COR-L47 (cell line): ENCODE measurements around the gene MCUB.
"Not testable (repeated sequence)": the region's sequence is repeated elsewhere in the genome, so short reads cannot be mapped to it uniquely, and the experiment has no call there.

ENCODE experiments used
- DNase-seq: peaks from one replicate; lab custom pipeline; 2025; lab: John Stamatoyannopoulos, UW

The MCUB gene

DNA sequence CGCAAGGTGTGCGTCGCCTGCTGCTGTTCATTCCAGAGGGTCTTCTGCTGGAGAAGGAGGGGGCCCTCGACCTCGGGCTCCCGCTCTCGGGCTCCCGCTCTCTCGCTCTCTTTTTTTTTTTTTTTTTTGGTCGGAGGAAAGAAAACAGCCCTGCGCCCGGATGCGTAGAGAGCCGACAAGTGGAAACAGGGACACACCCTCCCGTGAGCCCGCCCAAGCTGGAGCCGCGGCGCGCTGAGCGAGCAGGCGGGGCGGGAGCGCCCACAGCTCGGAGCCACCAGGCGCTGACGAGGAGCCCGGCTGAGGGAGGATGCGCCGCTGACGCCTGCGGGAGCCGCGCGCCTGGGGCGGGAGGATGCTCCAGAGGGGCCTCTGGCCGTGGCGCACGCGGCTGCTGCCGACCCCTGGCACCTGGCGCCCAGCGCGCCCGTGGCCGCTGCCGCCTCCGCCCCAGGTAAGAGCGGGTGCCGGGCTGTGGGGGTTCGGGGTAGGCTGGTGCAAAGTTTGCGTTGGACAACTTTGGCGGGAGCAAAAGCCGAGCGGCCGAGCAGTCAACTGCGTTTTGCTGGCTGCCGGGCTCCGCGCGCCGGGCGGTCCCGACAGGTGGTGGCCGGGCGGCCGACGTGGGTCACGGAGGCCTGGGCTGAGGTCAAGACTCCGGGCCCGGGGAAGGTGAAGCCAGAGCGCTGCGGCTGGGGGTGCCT is at the start of gene MCUB:
Gene MCUB (plus strand): TSS at position 264 of the 704 bp plus-strand sequence. CDS start 92 bp downstream, at position 356.
- DNase-seq, result peak; percentile 90

- no peak for DNase-seq
These were observed 49.4 kb upstream of the MCUB start for GRCh38 chr4:109510687-109511086.

- no peak for DNase-seq
These were observed 48.6 kb upstream of the MCUB start for GRCh38 chr4:109511414-109511813.

DNA sequence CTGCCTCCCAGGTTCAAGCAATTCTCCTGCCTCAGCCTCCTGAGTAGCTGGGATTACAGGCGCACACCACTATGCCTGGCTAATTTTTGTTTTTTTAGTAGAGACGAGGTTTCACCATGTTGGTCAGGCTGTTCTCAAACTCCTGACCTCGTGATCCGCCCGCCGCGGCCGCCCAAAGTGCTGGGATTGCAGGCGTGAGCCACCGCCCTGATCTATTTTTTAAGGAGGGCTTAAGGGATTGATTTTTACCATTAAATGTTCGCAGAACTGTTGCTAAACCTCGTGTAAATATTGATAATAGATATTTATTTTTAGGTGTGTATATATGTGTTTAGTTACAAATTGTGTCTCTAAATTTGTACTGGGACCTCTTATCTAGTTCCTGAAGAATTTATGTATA is 46.7 kb upstream of the MCUB start:
- DNase-seq, result not testable (repeated sequence)

DNA sequence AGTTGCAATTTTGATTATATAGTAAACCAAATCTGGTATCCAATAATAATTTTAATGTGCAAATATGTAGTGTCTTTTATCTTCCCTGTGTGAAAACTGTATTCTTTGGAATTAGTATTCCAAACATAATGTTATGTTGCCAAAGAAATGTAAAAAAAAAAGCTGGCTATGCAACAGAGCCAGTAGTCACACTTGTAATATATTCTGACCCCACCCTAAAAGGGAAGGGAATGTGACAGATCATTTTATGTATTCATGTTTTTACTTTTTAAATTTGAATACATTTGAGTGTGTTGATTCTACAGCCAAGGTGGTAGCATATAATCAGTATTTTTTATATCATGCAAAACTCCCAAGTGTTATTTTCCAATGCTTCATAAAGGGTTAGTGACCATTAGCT is 27.9 kb upstream of the MCUB start:
- DNase-seq, result no peak

- no peak for DNase-seq
These were observed 14.6 kb upstream of the MCUB start for GRCh38 chr4:109545401-109545800.

DNA sequence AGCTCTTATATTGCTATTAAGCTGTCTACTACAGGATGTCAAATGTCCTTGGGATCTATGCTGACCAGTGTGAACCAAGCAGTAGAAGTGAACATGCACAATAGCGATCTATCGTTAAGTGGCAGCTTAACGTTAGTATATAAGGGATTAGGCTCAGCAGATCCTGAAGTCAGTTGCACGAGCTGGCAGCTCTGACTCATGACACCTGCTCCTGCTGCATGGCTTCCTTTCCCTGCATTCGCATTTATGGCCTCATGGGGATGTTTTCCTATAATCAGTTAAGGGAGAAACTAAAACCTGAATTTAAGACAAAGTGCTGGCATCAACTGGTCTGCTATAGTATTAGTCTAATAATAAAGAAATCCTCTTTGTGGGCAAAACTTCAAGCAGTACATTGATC is 12.7 kb upstream of the MCUB start:
- DNase-seq, result no peak

DNA sequence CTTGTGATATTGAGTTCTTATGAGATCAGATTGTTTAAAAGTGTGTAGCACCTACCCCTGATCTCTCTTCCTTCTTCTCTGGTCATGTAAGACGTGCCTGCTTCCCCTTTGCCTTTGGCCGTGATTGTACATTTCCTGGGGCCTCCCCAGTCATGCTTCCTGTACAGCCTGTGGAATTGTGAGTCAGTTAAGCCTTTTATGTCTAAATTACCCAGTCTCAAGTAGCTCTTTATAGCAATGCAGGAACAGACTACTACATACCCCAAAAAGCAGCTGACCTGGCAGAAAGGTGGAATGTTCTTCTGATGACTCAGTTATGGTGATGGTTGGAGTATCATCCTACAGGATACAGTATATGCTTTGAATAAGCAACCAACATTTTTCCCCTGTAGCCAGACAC is 11.4 kb upstream of the MCUB start:
- DNase-seq, result no peak

- no peak for DNase-seq
These were observed 7.8 kb upstream of the MCUB start for GRCh38 chr4:109552237-109552636.

- DNase-seq, result no peak
These were observed 6.9 kb upstream of the MCUB start for GRCh38 chr4:109553130-109553529.

- no peak for DNase-seq
These were observed 5.1 kb upstream of the MCUB start for GRCh38 chr4:109554971-109555370.

GRCh38 chr4:109557433-109557832 is 2.6 kb upstream of the MCUB start:
- DNase-seq, result no peak

DNA sequence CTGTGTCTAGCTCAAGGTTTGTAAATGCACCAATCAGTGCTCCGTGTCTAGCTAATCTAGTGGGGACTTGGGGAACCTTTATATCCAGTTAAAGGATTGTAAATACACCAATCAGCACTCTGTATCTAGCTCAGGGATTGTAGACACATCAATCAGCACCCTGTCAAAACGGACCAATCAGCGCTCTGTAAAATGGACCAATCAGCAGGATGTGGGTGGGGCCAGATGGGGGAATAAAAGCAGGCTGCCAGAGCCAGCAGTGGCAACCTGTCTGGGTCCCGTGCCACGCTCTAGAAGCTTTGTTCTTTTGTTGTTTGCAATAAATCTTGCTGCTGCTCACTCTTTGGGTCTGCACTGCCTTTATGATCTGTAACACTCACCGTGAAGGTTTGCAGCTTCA is 2.0 kb upstream of the MCUB start:
- DNase-seq, result not testable (repeated sequence)

DNA sequence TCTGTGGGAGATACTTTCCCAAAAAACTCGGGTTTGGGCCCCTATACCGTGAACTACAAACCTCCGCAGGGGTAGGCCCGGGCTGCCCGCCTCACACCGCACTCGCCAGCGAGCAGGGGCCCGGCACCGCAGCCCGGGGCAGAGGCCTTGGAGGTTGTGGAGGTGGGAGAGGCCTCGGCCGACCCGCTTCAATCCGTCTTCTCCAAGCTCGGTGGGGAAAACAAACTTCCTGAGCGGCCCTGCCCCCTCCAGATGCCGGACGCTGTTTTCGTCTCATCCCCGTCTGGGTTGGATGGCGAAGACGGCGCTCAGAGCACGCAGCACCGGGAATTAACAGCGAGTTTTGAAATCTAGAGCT is 442 bp upstream of the MCUB start:
- no peak for DNase-seq

DNA sequence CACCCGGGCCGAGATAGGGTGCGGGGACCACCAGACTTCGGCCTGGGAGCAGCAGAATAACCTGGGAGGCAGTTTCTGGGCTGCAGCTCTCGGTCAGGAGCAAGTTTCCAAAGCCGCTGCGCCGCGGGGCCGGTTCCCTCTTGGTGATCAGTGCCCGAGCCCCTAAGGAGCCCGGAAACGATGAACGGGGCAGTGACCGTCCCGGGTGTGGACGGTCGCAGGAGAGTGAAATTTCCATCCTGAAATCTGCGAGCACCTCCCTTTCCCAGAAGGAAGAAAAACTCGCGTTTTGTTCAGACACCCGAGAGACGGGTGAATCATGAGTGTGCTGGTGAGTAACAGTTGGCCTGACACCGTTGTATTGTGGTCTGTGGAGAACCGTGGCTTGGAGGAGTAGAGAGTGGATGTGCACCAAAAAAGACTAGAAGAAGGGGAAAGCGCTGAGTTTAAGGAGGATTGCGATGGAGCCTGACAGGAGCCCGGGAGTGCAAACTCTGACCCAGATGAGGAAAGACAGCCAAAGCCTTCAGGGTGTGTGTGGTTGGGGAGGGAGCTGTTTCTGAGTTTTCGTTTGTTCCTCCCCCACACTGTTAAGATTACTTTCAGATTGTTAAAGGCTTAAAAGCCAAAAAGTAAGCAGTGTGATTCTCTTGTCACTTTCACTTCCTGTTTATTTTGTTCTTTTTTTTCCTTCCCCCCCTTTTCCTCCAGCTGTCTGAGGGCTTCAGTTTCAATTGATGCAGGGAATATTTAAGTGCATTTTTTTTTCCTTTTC is 828 bp downstream of the MCUB start:
- DNase-seq, result peak; percentile 13

DNA sequence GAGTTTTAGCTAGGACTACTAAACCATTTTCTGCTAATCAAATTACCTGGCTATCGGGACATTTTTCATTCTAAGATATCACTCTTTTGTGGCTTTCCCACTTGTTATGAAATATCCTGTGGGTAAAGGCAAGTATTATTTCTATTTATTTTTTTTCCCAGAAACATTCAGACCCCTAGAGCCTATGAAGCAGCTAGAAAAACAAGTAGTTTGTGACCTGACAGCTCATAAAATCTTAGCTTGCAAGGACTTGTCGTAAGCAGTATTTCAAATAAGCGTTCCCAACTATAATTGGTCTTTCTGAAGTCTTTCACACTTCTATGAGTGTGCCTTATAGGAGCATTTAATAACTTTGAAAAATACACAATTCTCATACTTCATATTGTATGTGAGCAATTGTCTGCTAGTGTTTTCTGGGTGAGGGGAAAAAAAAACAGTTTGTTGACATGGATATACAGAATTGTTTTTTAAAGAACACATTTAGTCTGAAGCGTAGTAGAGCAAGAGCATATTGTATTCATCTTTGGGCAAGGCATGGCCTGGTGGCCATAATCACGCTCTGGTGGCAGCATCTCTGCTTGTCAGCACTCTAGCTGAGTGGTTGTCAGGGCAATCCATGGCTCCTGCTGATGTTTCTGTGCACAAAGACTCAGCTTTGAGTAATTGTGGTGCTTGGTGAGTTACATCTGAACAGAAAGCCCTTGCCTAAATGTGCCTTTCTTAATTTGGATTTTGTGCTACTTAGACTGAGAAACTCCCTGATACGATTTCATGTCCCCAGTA is 2.6 kb downstream of the MCUB start:
- peak; percentile 49 for DNase-seq

GRCh38 chr4:109571494-109571893 is 11.4 kb downstream of the MCUB start:
- DNase-seq, result no peak

DNA sequence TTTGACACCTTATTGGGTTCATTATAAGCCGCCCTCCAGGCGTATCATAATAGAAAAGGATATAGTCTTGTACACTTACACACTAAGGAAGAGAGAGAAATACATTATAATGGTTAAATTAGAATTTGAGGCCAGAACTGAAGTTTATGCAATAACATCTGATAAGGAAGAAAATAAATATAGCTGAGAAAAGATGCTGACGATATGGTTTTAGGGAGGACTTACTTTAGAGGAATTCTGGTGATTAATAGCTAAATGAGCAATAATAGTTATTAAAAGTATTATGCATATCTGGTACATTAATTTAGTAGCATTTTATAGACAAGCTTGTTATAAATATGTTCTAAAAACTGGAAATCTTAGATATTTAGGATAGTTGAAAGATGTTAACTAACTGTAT is 12.1 kb downstream of the MCUB start:
- DNase-seq, result no peak

DNA sequence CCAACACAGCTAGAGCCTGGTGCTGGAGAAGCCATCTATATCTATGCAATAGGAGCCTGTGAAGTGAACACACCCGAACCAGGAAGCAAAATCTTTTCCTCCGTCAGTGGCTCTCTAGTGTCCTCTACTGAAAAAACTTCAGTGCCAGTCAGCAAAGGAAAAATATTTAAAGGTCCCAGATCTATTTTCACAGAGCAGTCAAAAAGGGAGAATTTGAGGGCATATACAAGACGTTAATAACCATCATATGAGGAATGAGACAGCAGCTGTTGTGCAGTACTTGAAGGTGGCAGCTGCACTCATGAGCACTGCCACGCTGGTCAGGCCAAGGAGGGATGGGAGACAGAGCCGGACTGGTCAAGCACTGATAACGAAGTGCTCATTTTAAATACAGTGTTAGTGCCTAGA is 14.4 kb downstream of the MCUB start:
- DNase-seq, result no peak

GRCh38 chr4:109574931-109575804 is 15.1 kb downstream of the MCUB start:
- DNase-seq, result peak; percentile 76

- peak; percentile 62 for DNase-seq
These were observed 16.4 kb downstream of the MCUB start for GRCh38 chr4:109576462-109576861.

DNA sequence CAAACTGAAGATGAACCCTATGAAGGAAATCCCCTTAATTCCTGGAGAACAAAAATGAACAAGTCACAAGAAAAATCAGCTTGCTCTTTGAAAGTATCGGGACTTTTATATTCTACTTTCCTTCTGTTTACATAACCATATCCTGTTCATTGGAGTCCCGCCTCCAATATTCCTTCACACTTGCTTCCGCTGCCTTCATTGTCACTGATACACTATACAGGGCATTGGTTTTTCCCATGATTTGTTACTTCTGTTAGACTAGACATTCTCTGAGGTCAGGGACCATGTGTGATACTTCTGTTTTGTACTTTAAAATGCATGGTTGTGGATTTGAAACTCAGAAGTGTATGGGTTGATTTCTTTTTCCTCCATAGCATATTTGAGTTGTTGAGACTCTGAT is 18.8 kb downstream of the MCUB start:
- DNase-seq, result no peak
